ENCODE results near the gene PFKP.

Gene PFKP

GRCh38 chr10:3132036-3133025 is 65.0 kb downstream of the PFKP start:
- in situ Hi-C loops (cut with MboI; ENCODE audit: low sequenced_read_pairs): no loop called here

- in situ Hi-C loops (cut with MboI; ENCODE audit: low sequenced_read_pairs): no loop called here
Observed at GRCh38 chr10:3133948-3134347, 66.6 kb downstream of the PFKP start.

GRCh38 chr10:3135006-3135405 is 67.7 kb downstream of the PFKP start:
- in situ Hi-C loops (cut with MboI; ENCODE audit: low sequenced_read_pairs): no loop called here

DNA sequence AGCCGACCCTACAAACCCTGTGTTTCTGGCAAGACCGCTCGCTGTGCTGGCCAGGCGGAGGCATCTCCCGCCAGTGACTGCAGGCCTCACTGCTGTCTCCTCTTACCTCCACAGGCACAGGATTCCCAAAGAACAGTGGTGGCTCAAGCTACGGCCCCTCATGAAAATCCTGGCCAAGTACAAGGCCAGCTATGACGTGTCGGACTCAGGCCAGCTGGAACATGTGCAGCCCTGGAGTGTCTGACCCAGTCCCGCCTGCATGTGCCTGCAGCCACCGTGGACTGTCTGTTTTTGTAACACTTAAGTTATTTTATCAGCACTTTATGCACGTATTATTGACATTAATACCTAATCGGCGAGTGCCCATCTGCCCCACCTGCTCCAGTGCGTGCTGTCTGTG is 69.0 kb downstream of the PFKP start:
- in situ Hi-C loops (cut with MboI; ENCODE audit: low sequenced_read_pairs): no loop called here

DNA sequence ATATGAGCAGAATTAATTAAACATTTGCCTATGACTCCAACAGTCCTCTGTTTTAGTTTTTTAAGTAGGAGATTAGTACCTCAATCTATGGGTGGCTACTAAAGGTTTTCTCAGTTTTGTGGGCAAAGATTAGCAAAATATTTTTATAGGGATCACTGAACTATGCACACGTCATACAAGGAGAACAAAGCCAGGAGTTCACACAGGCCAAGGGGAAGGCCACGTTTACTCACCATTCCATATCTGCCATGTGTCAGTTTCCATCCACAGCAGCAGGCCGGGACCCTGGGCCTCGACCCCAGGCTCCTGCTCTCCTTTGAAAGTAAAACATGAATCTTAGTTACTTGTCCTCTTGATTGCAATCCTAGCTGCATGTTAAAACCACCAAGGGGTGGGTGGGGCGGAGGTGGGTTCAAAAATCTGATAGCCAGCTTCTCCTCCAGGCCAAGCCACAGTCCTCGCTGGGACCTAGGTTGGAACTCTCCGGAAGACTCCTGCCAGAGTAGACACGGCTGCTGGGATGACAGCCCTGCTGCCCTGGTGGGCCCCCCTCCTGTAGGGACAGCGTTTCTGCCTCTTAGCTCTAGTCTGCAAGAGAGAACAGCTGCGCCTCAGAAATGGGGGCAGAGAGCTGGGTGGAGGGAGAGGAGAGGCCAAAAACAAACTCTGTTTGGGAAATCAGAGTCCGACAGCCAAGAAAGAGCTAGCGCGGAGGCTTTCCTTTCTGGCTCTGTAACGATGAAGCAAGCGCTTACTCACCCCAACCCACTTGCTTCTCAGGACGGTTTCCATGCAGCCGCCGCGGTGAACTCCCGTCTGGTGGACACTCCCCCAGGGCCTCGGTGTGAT is 69.6 kb downstream of the PFKP start:
- in situ Hi-C loops (cut with MboI; ENCODE audit: low sequenced_read_pairs): no loop called here

DNA sequence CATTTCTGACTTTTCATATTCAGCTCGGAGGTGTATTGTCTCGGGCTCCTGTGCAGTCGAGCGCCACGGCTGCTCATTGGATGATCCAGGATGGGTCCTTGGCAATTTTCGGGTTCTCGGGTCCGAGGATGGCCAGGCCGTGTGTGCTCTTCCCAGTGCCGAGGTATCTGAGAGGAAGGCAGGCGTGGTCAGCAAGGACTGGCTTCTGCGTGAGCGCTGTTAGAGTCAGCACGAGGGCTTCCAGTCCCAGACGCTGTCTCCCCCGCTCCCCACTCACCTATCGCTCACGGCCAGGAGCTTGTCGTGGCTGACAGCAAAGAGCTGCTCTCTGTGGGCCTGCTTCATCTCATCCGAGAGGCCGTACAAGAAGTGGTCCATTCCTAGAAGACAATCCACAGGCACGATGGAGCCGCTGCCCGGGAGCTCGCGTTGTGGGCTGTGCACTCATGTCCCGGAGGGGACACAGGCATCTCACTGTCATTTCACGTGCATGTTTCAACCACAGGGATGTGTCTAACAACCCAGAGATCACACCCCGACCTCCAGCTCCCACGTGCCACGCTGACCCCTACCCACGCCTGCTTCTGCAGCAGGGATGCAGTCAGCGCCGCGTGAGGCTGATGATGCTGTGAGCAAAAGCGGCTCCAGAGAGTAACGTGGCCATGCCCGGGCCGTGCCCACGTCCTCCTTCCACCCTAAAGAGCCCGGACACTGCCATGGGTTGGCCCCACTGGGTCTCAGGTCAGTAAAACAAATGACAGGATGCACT is 70.8 kb downstream of the PFKP start:
- in situ Hi-C loops (cut with MboI; ENCODE audit: low sequenced_read_pairs): no loop called here

GRCh38 chr10:3139216-3139910 is 72.0 kb downstream of the PFKP start:
- in situ Hi-C loops (cut with MboI; ENCODE audit: low sequenced_read_pairs): no loop called here

GRCh38 chr10:3140280-3140679 is 72.9 kb downstream of the PFKP start:
- in situ Hi-C loops (cut with MboI; ENCODE audit: low sequenced_read_pairs): no loop called here

- in situ Hi-C loops (cut with MboI; ENCODE audit: low sequenced_read_pairs): no loop called here
Observed at GRCh38 chr10:3141351-3142005, 74.1 kb downstream of the PFKP start.

GRCh38 chr10:3142146-3142875 is 75.0 kb downstream of the PFKP start:
- in situ Hi-C loops (cut with MboI; ENCODE audit: low sequenced_read_pairs): no loop called here

DNA sequence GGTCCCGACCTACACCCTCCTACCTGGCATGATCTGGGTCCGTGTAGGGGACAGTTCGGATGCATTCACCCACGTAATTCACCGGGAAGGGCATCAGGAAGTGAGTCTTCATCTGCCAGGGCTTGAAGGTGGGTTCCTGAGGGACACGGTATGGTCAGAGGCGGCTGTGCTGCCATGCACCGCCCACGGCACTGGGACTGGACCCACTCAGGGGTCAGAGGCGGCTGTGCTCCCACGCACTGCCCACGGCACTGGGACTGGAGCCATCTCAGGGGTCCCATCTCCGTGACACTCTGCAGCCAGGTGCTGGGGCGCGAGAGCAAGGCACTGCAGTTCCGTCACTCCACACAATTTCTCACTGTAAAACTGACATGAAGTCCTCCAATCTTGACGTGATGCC is 76.0 kb downstream of the PFKP start:
- in situ Hi-C loops (cut with MboI; ENCODE audit: low sequenced_read_pairs): no loop called here

DNA sequence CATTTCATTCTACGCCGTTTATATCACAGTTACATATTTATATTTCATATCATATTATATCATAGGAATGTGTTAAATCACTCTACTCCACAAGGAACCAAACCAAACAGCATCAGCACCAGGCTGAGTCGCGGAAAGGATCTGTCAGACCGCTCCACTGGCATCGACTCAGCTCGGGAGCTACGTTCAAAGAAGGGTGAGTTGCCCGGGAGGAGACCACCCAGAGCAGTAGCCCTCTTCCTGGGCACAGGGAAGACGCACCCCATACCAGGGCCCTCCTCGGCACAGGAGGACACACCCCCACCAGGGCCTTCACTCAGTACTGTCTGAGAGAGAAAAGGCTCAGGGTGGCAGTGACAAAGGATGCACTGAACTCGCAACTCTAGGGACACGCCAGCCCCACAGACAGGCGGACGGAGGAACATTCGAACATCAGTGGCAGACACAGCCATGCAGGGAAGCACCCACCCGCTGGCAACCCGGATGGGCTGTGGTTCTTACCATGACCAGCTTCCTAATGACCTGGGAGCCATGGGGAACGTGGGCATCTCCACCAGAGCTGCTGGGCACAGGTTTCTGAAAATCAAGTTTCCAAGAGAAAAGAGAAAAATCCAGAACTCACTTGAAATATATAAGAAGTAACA is 76.6 kb downstream of the PFKP start:
- in situ Hi-C loops (cut with MboI; ENCODE audit: low sequenced_read_pairs): no loop called here

DNA sequence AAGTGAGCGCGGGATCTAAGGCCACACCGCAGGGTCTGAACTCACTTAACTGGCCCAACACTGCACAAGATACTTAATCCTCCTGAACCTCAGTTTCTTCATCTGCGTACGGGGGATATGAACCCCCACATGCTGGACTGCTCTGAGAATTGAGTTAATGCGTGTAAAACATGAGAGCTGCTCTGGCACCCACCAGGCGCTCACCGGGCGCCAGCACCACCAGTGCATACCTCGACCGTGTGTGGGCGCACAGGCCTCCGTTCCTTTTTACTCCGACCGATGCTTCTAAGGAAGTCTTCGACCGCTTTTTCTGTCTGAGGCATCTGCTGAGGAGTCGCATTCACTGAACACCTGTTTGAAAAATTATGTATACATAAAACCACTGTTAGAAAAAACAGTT is 78.0 kb downstream of the PFKP start:
- in situ Hi-C loops (cut with MboI; ENCODE audit: low sequenced_read_pairs): no loop called here

DNA sequence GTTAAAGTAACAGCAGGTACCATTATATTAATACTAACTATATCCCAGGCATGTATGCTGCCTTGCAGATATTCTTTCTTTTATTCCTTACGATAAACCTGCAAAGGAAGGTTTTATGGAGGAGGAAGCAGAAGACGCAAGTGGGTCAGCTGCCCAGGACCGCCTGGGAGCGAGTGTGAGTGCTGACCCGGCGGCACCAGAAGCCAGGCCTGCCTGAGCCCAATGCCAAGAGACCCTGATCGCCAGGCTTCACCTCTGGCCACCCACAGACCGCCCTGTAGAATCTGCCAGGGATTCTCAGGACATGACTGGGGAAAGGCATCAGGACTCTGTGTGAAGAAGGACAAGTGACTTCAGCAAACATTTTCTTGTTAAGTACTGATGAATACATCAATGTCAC is 78.9 kb downstream of the PFKP start:
- in situ Hi-C loops (cut with MboI; ENCODE audit: low sequenced_read_pairs): no loop called here

GRCh38 chr10:3147117-3147820 is 79.9 kb downstream of the PFKP start:
- in situ Hi-C loops (cut with MboI; ENCODE audit: low sequenced_read_pairs): no loop called here

DNA sequence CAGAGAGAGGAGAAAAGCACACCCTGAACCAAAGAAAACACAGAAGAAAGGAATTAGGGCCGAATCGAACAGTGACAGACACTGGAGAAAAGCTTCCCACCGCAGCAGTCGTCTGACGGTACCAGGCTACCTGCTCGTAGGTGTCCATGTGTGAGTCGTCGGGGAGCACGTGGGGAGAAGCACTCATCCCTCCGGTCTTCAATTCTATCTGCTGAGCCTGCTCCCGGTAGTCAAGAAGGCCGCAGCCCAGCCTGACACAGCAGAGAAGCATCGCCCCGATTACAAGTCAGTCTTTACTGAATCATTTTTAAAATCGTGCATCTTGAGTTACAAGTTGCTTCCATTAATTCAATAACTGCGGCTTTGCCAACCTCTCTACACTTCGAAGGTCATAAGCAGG is 80.7 kb downstream of the PFKP start:
- in situ Hi-C loops (cut with MboI; ENCODE audit: low sequenced_read_pairs): no loop called here

GRCh38 chr10:3148994-3149393 is 81.6 kb downstream of the PFKP start:
- in situ Hi-C loops (cut with MboI; ENCODE audit: low sequenced_read_pairs): no loop called here

DNA sequence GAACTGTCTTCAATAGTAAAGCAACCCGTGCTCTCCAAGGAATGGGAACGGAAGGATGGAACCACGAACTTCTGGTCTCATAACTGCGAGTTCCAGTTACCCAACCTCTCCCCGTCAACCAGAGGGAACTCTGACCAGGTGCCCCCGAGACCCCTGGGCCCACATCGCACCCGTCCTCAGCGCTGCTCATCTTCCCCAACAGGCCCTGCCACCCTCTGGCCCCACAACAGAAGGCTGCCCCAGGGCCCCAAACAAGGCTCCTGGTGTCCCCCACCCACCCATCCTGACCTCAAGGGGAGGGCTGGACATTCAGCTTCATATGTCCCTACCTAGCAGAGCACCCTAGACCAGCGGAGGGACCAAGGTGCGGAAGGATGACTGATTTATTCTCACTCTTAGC is 82.6 kb downstream of the PFKP start:
- in situ Hi-C loops (cut with MboI; ENCODE audit: low sequenced_read_pairs): no loop called here
